Head of caudate nucleus (tissue), 42 donors: ENCODE data around the gene AGPAT3.

Experiments used
- DNase-seq, 42 donors: peaks; one replicate each; pipeline versions ENCODE4 v3.0.0 to v3.0.0-alpha.2; 2020 to 2021; ENCODE audit warnings: mixed read lengths in 7 of 42
- intact Hi-C: fragments of 100-400 bp; cut with DNase I; formaldehyde crosslinking; loops from one replicate; pipeline ENCODE4 v1.15.0; 2022

Gene AGPAT3

GRCh38 chr21:43993420-43993934 lies 128.5 kb downstream of the AGPAT3 start:
- DNase-seq: no peak
- intact Hi-C loops: no loop called here

DNA sequence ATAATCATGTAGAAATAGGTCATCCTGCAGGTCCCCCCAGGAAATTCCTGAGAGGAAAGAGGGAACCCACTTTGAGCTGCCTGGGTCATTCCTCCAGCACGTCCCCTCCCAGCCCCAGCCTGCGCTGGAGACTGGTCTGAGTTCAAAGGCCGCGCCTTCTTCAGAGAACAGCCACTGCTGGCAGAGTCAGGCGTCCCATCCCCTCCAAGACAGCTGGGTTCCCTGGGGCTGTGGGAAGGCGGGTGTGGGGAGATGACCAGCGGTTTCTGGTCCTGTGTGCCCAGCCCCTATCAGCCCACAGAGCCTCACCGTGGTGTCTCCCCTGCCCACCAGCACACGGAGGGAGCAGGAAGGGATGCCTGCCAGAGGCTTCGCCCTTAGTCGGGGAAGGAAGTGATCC lies 129.1 kb downstream of the AGPAT3 start:
- no peak for DNase-seq
- intact Hi-C loops: no loop called here

DNA sequence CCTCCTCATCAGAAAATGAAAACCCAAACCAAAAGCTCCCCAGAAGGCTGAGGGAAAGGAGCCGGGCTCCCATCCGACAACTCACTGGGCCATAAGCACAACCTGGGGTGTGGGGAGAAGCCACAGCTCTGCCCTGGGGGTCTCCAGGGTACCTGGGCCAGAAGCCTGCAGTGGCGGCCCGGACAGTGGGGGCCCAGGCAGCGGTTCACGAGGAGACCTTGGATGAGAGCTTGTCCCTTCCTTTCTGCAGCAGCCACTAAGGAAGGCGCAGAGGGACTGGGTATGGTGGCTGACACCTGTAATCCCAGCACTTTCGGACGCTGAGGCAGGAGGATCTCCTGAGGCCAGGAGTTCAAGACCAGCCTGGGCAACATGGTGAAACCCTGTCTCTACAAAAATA lies 129.6 kb downstream of the AGPAT3 start:
- intact Hi-C loops: no loop called here
- DNase-seq: no peak

GRCh38 chr21:43995521-43996105 lies 130.6 kb downstream of the AGPAT3 start:
- intact Hi-C loops: no loop called here
- peak in 1 of 42 donors; percentile 3 for DNase-seq

DNA sequence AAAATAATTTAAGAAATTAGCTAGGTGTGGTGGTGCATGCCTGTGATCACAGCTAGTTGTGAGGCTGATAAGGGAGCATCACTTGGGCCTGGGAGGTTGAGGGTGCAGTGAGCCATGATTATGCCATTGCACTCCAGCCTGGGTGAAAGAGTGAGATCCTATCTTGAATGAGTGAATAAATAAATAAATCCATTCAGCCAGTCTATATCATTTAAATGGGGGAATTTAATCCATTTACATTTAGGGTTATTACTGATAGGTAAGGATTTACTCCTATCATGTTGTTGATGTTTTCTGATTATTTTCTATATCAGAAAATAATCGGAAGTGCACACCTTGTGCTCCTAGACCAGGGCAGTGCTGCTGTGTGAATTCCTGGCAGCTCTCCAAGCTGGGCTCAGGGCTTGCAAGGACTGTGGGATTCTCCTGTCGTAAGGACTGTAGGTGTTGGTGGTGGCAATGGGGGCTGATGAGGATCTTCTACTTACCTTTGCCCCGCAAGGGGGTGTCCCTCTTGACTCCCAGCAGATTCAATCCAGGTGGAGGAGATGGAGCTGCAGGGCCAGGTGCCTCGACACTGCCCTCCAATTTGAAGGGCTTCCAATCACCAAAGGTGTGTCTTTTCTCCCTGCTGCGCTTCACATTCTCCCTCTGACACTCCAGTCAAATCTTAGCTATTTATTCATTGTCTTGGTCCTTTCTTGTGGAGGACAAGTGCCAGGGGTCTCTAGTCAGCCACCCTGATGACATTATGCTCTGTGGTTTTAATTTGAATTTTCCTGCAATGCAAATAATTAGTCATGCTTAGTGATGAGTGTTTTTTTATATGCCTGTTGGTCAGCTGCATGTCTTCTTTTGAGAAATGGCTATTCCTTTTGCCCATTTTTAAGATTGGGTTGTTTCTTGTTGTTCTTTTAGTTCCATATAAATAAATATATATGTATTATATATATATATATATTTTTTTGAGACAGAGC lies 133.0 kb downstream of the AGPAT3 start:
- intact Hi-C loops: no loop called here
- DNase-seq: no peak

- peak; percentile 66 to 94 (median 87) for DNase-seq
- intact Hi-C loops: no loop called here
Measured at GRCh38 chr21:44000360-44000759, 135.3 kb downstream of the AGPAT3 start.

DNA sequence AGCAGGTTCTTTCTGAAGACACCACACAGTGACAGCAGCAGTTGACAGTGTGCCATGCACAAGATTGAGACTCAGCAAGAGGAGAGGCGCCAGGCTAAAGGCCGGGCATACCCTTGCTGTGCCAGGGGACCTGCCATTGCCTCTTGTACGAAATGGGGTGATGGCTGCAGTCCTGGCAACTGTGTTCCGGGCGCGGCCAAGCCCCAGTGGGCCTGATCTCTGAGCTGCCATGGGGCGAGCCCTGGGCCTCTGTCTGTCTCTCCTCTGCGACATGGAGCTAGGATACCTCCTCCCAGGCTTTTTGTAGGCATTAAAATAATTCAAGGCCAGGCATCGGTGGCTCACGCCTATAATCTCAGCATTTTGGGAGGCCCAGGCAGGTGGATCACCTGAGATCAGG lies 137.5 kb downstream of the AGPAT3 start:
- DNase-seq: no peak
- intact Hi-C loops: no loop called here

DNA sequence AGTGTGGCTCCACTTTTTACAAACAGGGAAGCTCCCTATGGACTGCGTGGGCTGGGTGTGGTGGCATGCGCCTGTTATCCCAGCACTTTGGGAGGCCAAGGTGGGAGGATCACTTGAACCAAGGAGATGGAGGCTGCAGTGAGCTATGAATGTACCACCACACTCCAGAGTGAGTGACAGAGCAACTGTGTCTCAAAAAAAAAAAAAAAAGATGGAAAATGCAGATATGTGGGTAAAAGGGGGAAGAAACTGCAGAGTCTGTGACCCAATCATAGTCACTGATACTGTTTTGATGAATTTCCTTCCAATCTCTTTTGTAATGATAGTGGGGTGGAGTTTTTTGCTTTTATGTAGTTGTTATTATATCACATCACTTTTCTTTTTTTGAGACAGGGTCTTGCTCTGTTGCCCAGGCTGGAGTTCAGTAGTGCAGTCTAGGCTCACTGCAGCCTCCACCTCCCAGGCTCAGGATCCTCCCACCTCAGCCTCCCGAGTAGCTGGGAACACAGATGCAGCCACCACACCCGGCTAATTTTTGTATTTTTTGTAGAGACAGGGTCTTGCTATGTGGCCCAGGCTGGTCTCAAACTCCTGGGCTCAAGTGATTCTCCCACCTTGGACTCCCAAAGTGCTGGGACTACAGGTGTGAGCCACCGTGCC lies 138.4 kb downstream of the AGPAT3 start:
- intact Hi-C loops: no loop called here
- DNase-seq: peak in 1 of 42 donors; percentile 25

DNA sequence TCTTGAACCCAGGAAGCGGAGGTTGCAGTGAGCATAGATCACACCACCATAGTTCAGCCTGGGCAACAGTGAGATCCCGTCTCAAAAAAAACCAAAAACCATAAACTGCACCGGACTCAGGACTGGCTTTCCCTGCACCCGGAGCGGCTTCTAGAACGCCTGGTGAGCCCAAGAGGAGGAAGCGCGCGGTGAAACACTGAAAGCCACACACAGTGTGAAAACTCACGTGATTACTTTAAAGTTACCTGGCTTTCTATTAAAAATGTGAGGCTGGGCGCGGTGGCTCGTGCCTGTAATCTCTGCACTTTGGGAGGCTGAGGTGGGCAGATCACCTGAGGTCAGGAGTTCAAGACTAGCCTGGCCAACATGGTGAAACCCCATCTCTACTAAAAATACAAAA lies 140.0 kb downstream of the AGPAT3 start:
- intact Hi-C loops: no loop called here
- no peak for DNase-seq

DNA sequence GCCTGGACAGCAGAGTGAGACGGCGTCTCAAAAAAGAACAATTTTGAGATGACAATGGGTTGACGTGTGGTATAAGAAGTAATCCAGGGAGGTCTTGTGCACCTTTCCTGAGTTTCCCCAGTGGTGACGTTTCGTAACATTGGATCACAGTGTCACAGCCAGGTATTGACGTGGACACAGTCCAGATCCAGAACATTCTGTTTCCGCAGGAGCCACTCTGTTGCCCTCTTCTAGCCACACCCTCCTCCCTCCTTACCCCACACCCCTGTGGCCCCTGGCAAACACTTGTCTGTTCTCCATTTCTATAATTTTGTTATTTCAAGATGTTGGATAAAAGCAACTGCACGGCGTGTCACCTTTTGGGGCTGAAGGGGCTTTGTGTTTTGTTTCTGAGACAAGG lies 140.6 kb downstream of the AGPAT3 start:
- intact Hi-C loops: no loop called here
- DNase-seq: no peak

GRCh38 chr21:44006017-44006619 lies 141.1 kb downstream of the AGPAT3 start:
- intact Hi-C loops: no loop called here
- no peak for DNase-seq

GRCh38 chr21:44006656-44007055 lies 141.6 kb downstream of the AGPAT3 start:
- no peak for DNase-seq
- intact Hi-C loops: no loop called here

DNA sequence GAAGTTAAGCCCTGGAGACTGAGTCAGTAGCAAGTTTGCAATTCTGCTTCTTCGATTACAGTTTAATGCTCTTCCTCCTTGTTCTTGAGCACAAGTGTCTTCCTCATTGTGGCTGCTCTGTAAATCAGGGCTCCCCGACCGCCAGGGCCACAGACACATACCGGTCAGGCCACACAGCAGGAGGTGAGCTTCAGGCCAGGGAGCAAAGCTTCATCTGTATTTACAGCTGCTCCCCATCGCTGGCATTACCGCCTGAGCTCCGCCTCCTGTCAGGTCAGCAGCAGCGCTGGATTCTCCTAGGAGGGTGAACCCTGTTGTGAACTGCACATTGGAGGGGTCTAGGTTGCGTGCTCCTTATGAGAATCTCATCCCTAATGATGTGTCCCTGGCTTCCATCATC lies 145.4 kb downstream of the AGPAT3 start:
- intact Hi-C loops: loop anchor here (10.0 kb wide), 1 partner anchor 54 kb away; no protein-coding TSS in a partner anchor
- no peak for DNase-seq

DNA sequence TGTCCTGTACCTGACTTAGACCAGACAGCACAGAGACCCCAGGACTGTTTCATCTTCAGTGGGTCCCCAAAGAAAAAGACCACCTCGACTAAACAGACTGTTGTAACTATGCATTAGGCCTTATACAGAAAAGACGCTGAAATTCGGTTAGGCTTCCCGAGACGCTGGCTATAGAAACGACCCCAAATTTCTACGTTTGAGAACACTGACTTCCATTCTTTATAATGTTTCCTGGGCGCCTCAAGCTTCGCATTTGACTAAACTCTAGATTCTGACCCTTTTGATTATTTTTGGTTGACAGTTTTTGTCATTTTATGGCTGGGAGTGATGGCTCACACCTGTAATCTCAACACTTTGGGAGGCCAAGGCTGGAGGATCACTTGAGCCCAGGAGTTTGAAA lies 146.1 kb downstream of the AGPAT3 start:
- intact Hi-C loops: loop anchor here (10.0 kb wide), 1 partner anchor 54 kb away; no protein-coding TSS in a partner anchor
- DNase-seq: no peak

DNA sequence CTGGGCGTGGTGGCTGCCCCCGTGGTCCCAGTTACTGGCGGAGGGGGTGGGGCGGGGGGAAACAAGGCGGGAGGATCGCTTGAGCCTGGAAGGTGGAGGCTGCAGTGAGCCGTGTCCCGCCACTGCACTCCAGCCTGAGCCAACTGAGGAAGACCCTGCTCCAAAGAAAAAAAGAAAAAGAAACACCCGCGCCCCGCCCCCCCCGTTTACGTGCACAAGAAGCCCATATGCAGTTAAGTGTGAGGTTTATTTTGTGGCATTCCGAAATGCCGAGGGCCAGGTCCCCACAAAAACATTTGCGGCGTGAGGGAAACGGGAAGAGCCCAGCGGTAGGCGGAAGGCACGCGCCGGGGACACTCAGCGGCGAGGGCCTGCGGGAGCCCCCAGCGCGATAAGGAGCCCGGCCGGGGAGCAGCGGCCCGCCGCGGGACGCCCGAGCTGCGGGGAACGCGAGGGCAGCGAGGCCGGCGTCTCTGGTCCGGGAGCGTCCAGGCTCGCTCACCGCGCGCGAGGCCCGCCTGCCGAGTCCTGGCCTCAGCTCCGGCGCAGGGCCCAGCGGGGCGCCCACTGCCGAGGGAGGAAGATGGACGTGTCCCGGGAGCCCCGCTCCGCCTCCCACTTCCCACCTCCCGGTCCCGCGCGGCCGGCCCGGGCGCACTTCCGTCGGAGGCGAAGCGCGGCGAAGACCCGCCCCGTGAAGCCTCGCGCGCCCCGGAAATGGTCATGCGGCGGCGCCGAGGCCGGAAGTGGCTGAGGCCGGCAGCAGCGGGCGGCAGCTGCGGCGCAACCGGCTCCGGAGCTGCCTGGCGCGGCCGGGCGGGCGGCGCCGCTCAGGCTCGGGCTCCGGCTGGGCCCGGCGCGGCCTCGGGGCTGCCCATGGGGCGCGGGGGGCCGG lies 146.8 kb downstream of the AGPAT3 start, which contains the start of gene TRAPPC10:
TRAPPC10 (plus strand) TSS at position 731 of the 895 bp plus-strand sequence. CDS start 185 bp downstream, outside the sequence.
- DNase-seq: peak; percentile 27 to 94 (median 87)
- intact Hi-C loops: loop anchor here (10.0 kb wide), 1 partner anchor 53 kb away; no protein-coding TSS in a partner anchor

GRCh38 chr21:44012474-44013379 lies 147.7 kb downstream of the AGPAT3 start:
- DNase-seq: peak in 41 of 42 donors; percentile 16 to 88 (median 67)
- intact Hi-C loops: loop anchor here (10.0 kb wide), 1 partner anchor 52 kb away; no protein-coding TSS in a partner anchor
